H9 (cell line): ENCODE results near the gene SFI1. TPM values are rescaled to one million over a fixed set of nuclear protein-coding genes. Genes with fewer than 3 reads are reported as not detected.

Experiments
- DNase-seq: peaks from one replicate; pipeline ENCODE4 v3.0.0-alpha.2; 2017
- H2AFZ ChIP-seq: one replicate; pipeline ENCODE4 v1.6.1; 2013; ENCODE audit warnings: mild to moderate bottlenecking, low read length, control low read depth, moderate library complexity
- H2AK5ac ChIP-seq: 2 replicates; pipeline ENCODE4 v1.6.1; 2013; ENCODE audit warnings: low read length, control low read depth, mixed read lengths; ENCODE audit not compliant: insufficient read length
- H2BK120ac ChIP-seq: one replicate; pipeline ENCODE4 v1.6.1; 2013; ENCODE audit warnings: low read depth, mild to moderate bottlenecking, low read length, control low read depth, inconsistent platforms; ENCODE audit not compliant: poor library complexity, severe bottlenecking
- H2BK12ac ChIP-seq: 2 replicates; pipeline ENCODE4 v1.6.1; 2013; ENCODE audit warnings: low read length, control low read depth, mixed read lengths, low read depth; ENCODE audit not compliant: insufficient read length
- H2BK15ac ChIP-seq: 2 replicates; pipeline ENCODE4 v1.6.1; 2013; ENCODE audit warnings: low read depth, low read length, control low read depth
- H2BK20ac ChIP-seq: one replicate; pipeline ENCODE4 v1.6.1; 2013; ENCODE audit warnings: low read depth, mild to moderate bottlenecking, low read length, control low read depth, inconsistent platforms; ENCODE audit not compliant: poor library complexity, severe bottlenecking
- H2BK5ac ChIP-seq: 2 replicates; pipeline ENCODE4 v1.6.1; 2013; ENCODE audit warnings: low read length, control low read depth, mixed read lengths; ENCODE audit not compliant: insufficient read length
- H3K14ac ChIP-seq: 2 replicates; pipeline ENCODE4 v1.6.1; 2013; ENCODE audit warnings: low read length, control low read depth; ENCODE audit not compliant: insufficient read depth
- H3K18ac ChIP-seq: 2 replicates; pipeline ENCODE4 v1.6.1; 2013; ENCODE audit warnings: low read depth, mild to moderate bottlenecking, mixed read lengths, low read length, control low read depth; ENCODE audit not compliant: insufficient read length
- H3K23ac ChIP-seq: 2 replicates; pipeline ENCODE4 v1.6.1; 2013; ENCODE audit warnings: low read length, control low read depth, mixed read lengths, low read depth; ENCODE audit not compliant: insufficient read length
- H3K23me2 ChIP-seq: 2 replicates; pipeline ENCODE4 v1.6.1; 2013; ENCODE audit warnings: low read depth, mild to moderate bottlenecking, mixed read lengths, low read length, control low read depth; ENCODE audit not compliant: insufficient read length, poor library complexity, severe bottlenecking
- H3K27ac ChIP-seq: 2 replicates; pipeline ENCODE4 v1.5.1; 2013; ENCODE audit warnings: low read length, control low read depth, mixed read lengths, low read depth; ENCODE audit not compliant: insufficient read length
- H3K27me3 ChIP-seq: 2 replicates; pipeline ENCODE4 v1.6.1; 2013; ENCODE audit warnings: low read length, control low read depth, inconsistent platforms; ENCODE audit not compliant: insufficient read depth
- H3K4ac ChIP-seq: 2 replicates; pipeline ENCODE4 v1.6.1; 2013; ENCODE audit warnings: low read depth, mild to moderate bottlenecking, control low read depth, inconsistent platforms, low read length, moderate library complexity
- H3K4me1 ChIP-seq: 2 replicates; pipeline ENCODE4 v1.6.1; 2013; ENCODE audit warnings: low read length, control low read depth, inconsistent platforms; ENCODE audit not compliant: insufficient read depth
- H3K4me2 ChIP-seq: 2 replicates; pipeline ENCODE4 v1.6.1; 2013; ENCODE audit warnings: low read length, control low read depth, mixed read lengths; ENCODE audit not compliant: insufficient read length, insufficient read depth
- H3K56ac ChIP-seq: 2 replicates; pipeline ENCODE4 v1.6.1; 2013; ENCODE audit warnings: low read depth, mild to moderate bottlenecking, mixed read lengths, low read length, control low read depth; ENCODE audit not compliant: insufficient read length
- H3K79me1 ChIP-seq: 2 replicates; pipeline ENCODE4 v1.6.1; 2013; ENCODE audit warnings: low read depth, mild to moderate bottlenecking, moderate library complexity, low read length, control low read depth, inconsistent platforms; ENCODE audit not compliant: insufficient read depth, poor library complexity, severe bottlenecking
- H3K79me2 ChIP-seq: 2 replicates; pipeline ENCODE4 v1.6.1; 2013; ENCODE audit warnings: low read length, control low read depth, inconsistent platforms; ENCODE audit not compliant: insufficient read depth
- H3K9ac ChIP-seq: 2 replicates; pipeline ENCODE4 v1.6.1; 2013; ENCODE audit warnings: low read length, control low read depth, mixed read lengths; ENCODE audit not compliant: insufficient read length; ENCODE audit errors: extremely low read depth
- H3K9me3 ChIP-seq: one replicate; pipeline ENCODE4 v1.6.1; 2013; ENCODE audit warnings: low read depth, low read length, inconsistent platforms; ENCODE audit not compliant: control insufficient read depth
- H3T11ph ChIP-seq: one replicate; pipeline ENCODE4 v1.6.1; 2013; ENCODE audit warnings: mild to moderate bottlenecking, low read length, control low read depth, inconsistent platforms
- H4K20me1 ChIP-seq: one replicate; pipeline ENCODE4 v1.6.1; 2013; ENCODE audit not compliant: control insufficient read depth, insufficient read length, insufficient read depth
- H4K5ac ChIP-seq: 2 replicates; pipeline ENCODE4 v1.6.1; 2013; ENCODE audit warnings: low read depth, mild to moderate bottlenecking, mixed read lengths, low read length, control low read depth; ENCODE audit not compliant: insufficient read length
- H4K8ac ChIP-seq: replicated peaks from 2 replicates; pipeline ENCODE4 v1.6.1; 2013; ENCODE audit warnings: low read length, control low read depth, mixed read lengths, low read depth; ENCODE audit not compliant: insufficient read length
- H4K91ac ChIP-seq: 2 replicates; pipeline ENCODE4 v1.6.1; 2013; ENCODE audit warnings: low read depth, mild to moderate bottlenecking, moderate library complexity, mixed read lengths, low read length, control low read depth; ENCODE audit not compliant: insufficient read length
- H3K27ac Mint-ChIP-seq, 3 experiments: 2 replicates in 2 of 3; 3 replicates in 1 of 3; pipeline ENCODE4 v1.8.0; 2020 to 2021; ENCODE audit warnings: mixed read lengths in 3 of 3, mild to moderate bottlenecking in 1 of 3, moderate library complexity in 1 of 3
- H3K27me3 Mint-ChIP-seq: 2 replicates; pipeline ENCODE4 v1.8.0; 2021; ENCODE audit warnings: low read depth, mild to moderate bottlenecking, moderate library complexity, mixed read lengths
- H3K36me3 Mint-ChIP-seq, 3 experiments: 2 replicates in 2 of 3; 3 replicates in 1 of 3; pipeline ENCODE4 v1.8.0; 2020 to 2021; ENCODE audit warnings: low read depth in 3 of 3, mixed read lengths in 3 of 3; ENCODE audit not compliant: insufficient read depth in 1 of 3
- H3K4me1 Mint-ChIP-seq, 2 experiments: 2 replicates each; pipeline ENCODE4 v1.8.0; 2020; ENCODE audit warnings: mixed read lengths in 2 of 2
- H3K4me3 Mint-ChIP-seq, 2 experiments: 2 replicates in 1 of 2; 3 replicates in 1 of 2; pipeline ENCODE4 v1.8.0; 2020 to 2021; ENCODE audit warnings: mild to moderate bottlenecking in 2 of 2, mixed read lengths in 2 of 2, moderate library complexity in 1 of 2
- H3K9me3 Mint-ChIP-seq, 2 experiments: 2 replicates in 1 of 2; 3 replicates in 1 of 2; pipeline ENCODE4 v1.8.0; 2020; ENCODE audit warnings: mild to moderate bottlenecking in 2 of 2, mixed read lengths in 2 of 2, moderate library complexity in 1 of 2
- CTCF ChIP-seq: fragments of 200-600 bp; sonication (generic); conservative IDR thresholded peaks from 3 replicates; pipeline ENCODE4 v1.8.0; 2021; ENCODE audit warnings: antibody characterized with exemption, mild to moderate bottlenecking
- WGBS: extraction: QIAGEN DNeasy Blood & Tissue Kit; methylation state at CpG from one replicate; pipeline ENCODE4 v1.1.7; 2013; ENCODE audit warnings: missing lambda C conversion rate, low lambda C conversion rate, mixed read lengths; ENCODE audit not compliant: insufficient read length; ENCODE audit errors: extremely low coverage; 5-methylcytosine and 5-hydroxymethylcytosine counted together
- total RNA-seq: library from RNA; stranded (reverse); gene quantifications from 2 replicates; pipeline ENCODE4 v1.2.1, GENCODE V29; 2021

Gene SFI1
- total RNA-seq, 1 experiment from 2014 or later, result 26.4 TPM

GRCh38 chr22:31653944-31654343 lies 157.6 kb downstream of the SFI1 start:
- Histone ChIP-seq H3K27ac (no peak overlapping the region), H4K5ac (no peak overlapping the region), H3K14ac (no peak overlapping the region), H3K23ac (no peak overlapping the region), H3K9me3 (no peaks in the 10 kb centered on the region), H3K18ac (no peak overlapping the region), H4K20me1 (no peaks in the 10 kb centered on the region), H4K91ac (no peak overlapping the region), H4K8ac (no peak overlapping the region), H2BK15ac (no peak overlapping the region), H3K4me2 (no peak overlapping the region), H3K9ac (no peak overlapping the region), H2AK5ac (no peak overlapping the region), H3K4me1 (no peaks in the 10 kb centered on the region), H3K4ac (no peak overlapping the region), H3K79me2 (peaks cover 7% of the 10 kb centered on the region; the same call in 1 of the 2 replicates), H2BK120ac (no peak overlapping the region), H3T11ph (no peak overlapping the region), H2BK12ac (no peak overlapping the region), H3K56ac (no peak overlapping the region), H3K79me1 (peaks cover 6% of the 10 kb centered on the region), H2BK20ac (no peak overlapping the region), H3K27me3 (no peaks in the 10 kb centered on the region), H2AFZ (no peak overlapping the region), H2BK5ac (no peak overlapping the region), H3K23me2 (no peaks in the 10 kb centered on the region)
- Mint-ChIP-seq H3K4me1 (peaks cover 1 to 6% of the 10 kb centered on the region in 2 experiments; a peak in 3 of 4 replicates), H3K27me3 (no peaks in the 10 kb centered on the region), H3K4me3 (no peak overlapping the region), H3K27ac (peak overlapping the region in 2 of 3 experiments; percentile 30 to 53; a peak in 5 of 7 replicates), H3K9me3 (no peaks in the 10 kb centered on the region), H3K36me3 (peaks cover 4 to 14% (median 11%) of the 10 kb centered on the region in 3 experiments; a peak in 5 of 7 replicates)
- no CpG with 5 or more reads among the region's 2 CpGs for WGBS
- no peak for DNase-seq
- no peak for TF ChIP-seq CTCF
